ENCODE measurements around the gene MDP1.
"Not testable (repeated sequence)": the region's sequence is repeated elsewhere in the genome, so short reads cannot be mapped to it uniquely, and the experiment has no call there.

Gene MDP1

GRCh38 chr14:24250354-24250753 is 34.5 kb upstream of the MDP1 start:
- no peak for DNase-seq

GRCh38 chr14:24249230-24250021 is 33.6 kb upstream of the MDP1 start:
- no peak for DNase-seq

- DNase-seq = no peak
These were observed 31.6 kb upstream of the MDP1 start for GRCh38 chr14:24247422-24247821.

- peak in 1 of 2 donors; percentile 69 for DNase-seq
These were observed 30.9 kb upstream of the MDP1 start for GRCh38 chr14:24246765-24247212.

- not testable (repeated sequence) for DNase-seq
These were observed 29.5 kb upstream of the MDP1 start for GRCh38 chr14:24245350-24245749.

GRCh38 chr14:24243336-24243836 is 27.5 kb upstream of the MDP1 start:
- peak; percentile 14 to 40 for DNase-seq

GRCh38 chr14:24241829-24242443 is 26.1 kb upstream of the MDP1 start:
- DNase-seq = peak; percentile 94

- DNase-seq = no peak
These were observed 24.4 kb upstream of the MDP1 start for GRCh38 chr14:24240110-24240918.

GRCh38 chr14:24238527-24239037 is 22.7 kb upstream of the MDP1 start:
- DNase-seq = no peak

- DNase-seq = no peak
These were observed 22.3 kb upstream of the MDP1 start for GRCh38 chr14:24238123-24238522.

GRCh38 chr14:24237463-24237955 is 21.6 kb upstream of the MDP1 start:
- DNase-seq = no peak

GRCh38 chr14:24236689-24237462 is 21.0 kb upstream of the MDP1 start:
- no peak for DNase-seq

GRCh38 chr14:24235804-24236688 is 20.2 kb upstream of the MDP1 start:
- no peak for DNase-seq

- no peak for DNase-seq
These were observed 18.5 kb upstream of the MDP1 start for GRCh38 chr14:24234095-24235005.

GRCh38 chr14:24233538-24233866 is 17.6 kb upstream of the MDP1 start:
- no peak for DNase-seq

- no peak for DNase-seq
These were observed 17.0 kb upstream of the MDP1 start, which contains the start of gene GMPR2 for GRCh38 chr14:24232645-24233537. GMPR2 (plus strand) TSS chr14:24232929; CDS start chr14:24233254, 325 bp downstream.

- peak; percentile 90 to 91 for DNase-seq
These were observed 16.3 kb upstream of the MDP1 start, which contains the start of gene NEDD8 for GRCh38 chr14:24232121-24232644. NEDD8 (minus strand) TSS chr14:24232367; CDS start chr14:24232267, 100 bp downstream.

Measured in CD4-positive, alpha-beta T cell treated with Interleukin-4 for 1 hour (primary cell).